ENCODE measurements around the gene KRTAP2-1. TPM values are rescaled to one million over a fixed set of nuclear protein-coding genes. Genes with fewer than 3 reads are reported as not detected.

Gene KRTAP2-1
- total and polyA plus RNA-seq, 2 donors (not counting 1 experiment from before 2014, with no cell fraction given), result not detected

DNA sequence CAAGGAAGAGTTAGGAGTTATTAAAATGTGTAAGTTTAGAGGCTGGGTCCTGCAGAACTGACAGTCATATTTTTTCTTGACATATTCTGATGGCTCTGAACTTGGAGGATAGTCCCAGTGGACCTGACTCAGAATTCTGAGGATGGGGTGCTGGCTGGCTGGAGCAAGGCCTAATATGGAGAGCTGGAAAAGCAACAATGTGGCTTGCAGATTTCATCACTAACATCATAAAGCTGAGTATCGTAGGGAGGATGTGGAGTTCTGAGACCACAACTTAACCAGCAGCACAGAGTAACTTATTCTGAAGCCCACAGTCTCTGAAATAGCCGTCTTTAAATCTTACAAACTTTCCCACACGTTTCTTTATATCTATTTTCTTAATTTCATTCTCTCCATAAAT is 22.4 kb downstream of the KRTAP2-1 start:
- Histone ChIP-seq H3K27me3 (replicated peaks in 1 of 4; ENCODE audit: control extremely low read depth in 1 of 4, control insufficient read depth in 3 of 4, insufficient read depth in 4 of 4, low read length in 3 of 4) (peaks cover 0 to 3% (median 2%) of the 10 kb centered on the region in 4 experiments), H3K4me2 (replicated peaks; ENCODE audit: low read depth, low read length, poor library complexity, severe bottlenecking) (no peak overlapping the region), H3K36me3 (replicated peaks in 1 of 2; ENCODE audit: control extremely low read depth in 1 of 2, control insufficient read depth in 1 of 2, extremely low read depth in 1 of 2, insufficient read depth in 2 of 2, low read length in 1 of 2) (no peaks in the 10 kb centered on the region), H3K79me2 (ENCODE audit: control insufficient read depth, insufficient read depth, low read length) (no peaks in the 10 kb centered on the region), H3K9ac (ENCODE audit: low read length) (no peak overlapping the region), H3K4me3 (ENCODE audit: control extremely low read depth in 1 of 5, extremely low read depth in 1 of 5, insufficient read depth in 1 of 5, low read depth in 2 of 5, low read length in 4 of 5) (no peak overlapping the region), H3K4me1 (ENCODE audit: control insufficient read depth in 2 of 2, insufficient read depth in 2 of 2, low read length in 2 of 2) (no peaks in the 10 kb centered on the region), H3K27ac (ENCODE audit: low read length in 2 of 2) (no peak overlapping the region), H3K9me3 (ENCODE audit: control extremely low read depth in 1 of 3, control insufficient read depth in 2 of 3, insufficient read depth in 1 of 3, low read length in 2 of 3) (peaks cover 0 to 5% (median 0%) of the 10 kb centered on the region in 3 donors), H2AFZ (ENCODE audit: insufficient read depth, low read depth, low read length, poor library complexity, severe bottlenecking) (no peak overlapping the region), H4K20me1 (ENCODE audit: control insufficient read depth, insufficient read depth, low read length, poor library complexity, severe bottlenecking) (no peaks in the 10 kb centered on the region)
- intact Hi-C loops (cut with micrococcal nuclease), result no loop called here
- Mint-ChIP-seq H3K9me3 (ENCODE audit: insufficient read depth) (peaks cover 11% of the 10 kb centered on the region), H3K4me1 (no peaks in the 10 kb centered on the region), H3K27me3 (peaks cover 62% of the 10 kb centered on the region), H3K4me3 (no peak overlapping the region), H3K27ac (no peak overlapping the region)
- no peak for TF ChIP-seq CTCF (IDR thresholded peaks at IDR 0.05)
- no peak for TF ChIP-seq EZH2 (IDR thresholded peaks at IDR 0.05; ENCODE audit: borderline replicate concordance, insufficient read depth, low read depth, low read length, poor library complexity, severe bottlenecking)
- ChIA-PET POLR2A (no interaction called here), CTCF (interaction anchor here (0.7 kb wide), 1 partner anchor 297 kb away, joined by 3 read pairs; no protein-coding TSS in a partner anchor)
- DNase-seq (no peak), ATAC-seq (ENCODE audit: low read depth) (no peak)
- WGBS (ENCODE audit: insufficient coverage), result no CpG with 5 or more reads among the region's 3 CpGs

DNA sequence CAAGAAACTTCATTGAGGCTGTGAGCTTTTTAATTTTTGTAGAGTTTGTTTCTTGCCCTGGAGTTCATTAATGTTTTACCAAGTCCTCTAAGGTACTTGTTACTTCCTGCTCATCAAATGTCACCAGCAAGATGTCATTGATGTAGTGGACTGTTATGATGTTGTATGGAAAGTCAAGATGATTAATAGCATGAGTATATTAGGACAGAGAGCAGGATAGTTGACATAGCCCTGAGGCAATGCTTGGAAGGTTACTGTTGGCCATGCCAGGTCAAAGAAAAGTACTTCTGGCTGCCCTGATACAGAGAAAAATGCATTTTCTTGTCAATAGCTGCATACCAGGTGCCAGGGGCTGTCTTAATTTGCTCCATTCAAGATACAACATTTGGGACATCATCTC is 26.8 kb downstream of the KRTAP2-1 start:
- Histone ChIP-seq H4K20me1 (ENCODE audit: control insufficient read depth, insufficient read depth, low read length, poor library complexity, severe bottlenecking) (no peaks in the 10 kb centered on the region), H3K36me3 (replicated peaks in 1 of 2; ENCODE audit: control extremely low read depth in 1 of 2, control insufficient read depth in 1 of 2, extremely low read depth in 1 of 2, insufficient read depth in 2 of 2, low read length in 1 of 2) (no peaks in the 10 kb centered on the region), H3K27ac (ENCODE audit: low read length in 2 of 2) (no peak overlapping the region), H3K27me3 (replicated peaks in 1 of 4; ENCODE audit: control extremely low read depth in 1 of 4, control insufficient read depth in 3 of 4, insufficient read depth in 4 of 4, low read length in 3 of 4) (no peaks in the 10 kb centered on the region), H2AFZ (ENCODE audit: insufficient read depth, low read depth, low read length, poor library complexity, severe bottlenecking) (no peak overlapping the region), H3K4me3 (ENCODE audit: control extremely low read depth in 1 of 5, extremely low read depth in 1 of 5, insufficient read depth in 1 of 5, low read depth in 2 of 5, low read length in 4 of 5) (no peak overlapping the region), H3K4me2 (replicated peaks; ENCODE audit: low read depth, low read length, poor library complexity, severe bottlenecking) (no peak overlapping the region), H3K9ac (ENCODE audit: low read length) (no peak overlapping the region), H3K79me2 (ENCODE audit: control insufficient read depth, insufficient read depth, low read length) (no peaks in the 10 kb centered on the region), H3K4me1 (ENCODE audit: control insufficient read depth in 2 of 2, insufficient read depth in 2 of 2, low read length in 2 of 2) (no peaks in the 10 kb centered on the region), H3K9me3 (ENCODE audit: control extremely low read depth in 1 of 3, control insufficient read depth in 2 of 3, insufficient read depth in 1 of 3, low read length in 2 of 3) (peaks cover 0 to 5% (median 0%) of the 10 kb centered on the region in 3 donors)
- no peak for DNase-seq
- CTCF ChIA-PET, result interaction anchor here (0.6 kb wide), 1 partner anchor 59 kb away, joined by 3 read pairs; no protein-coding TSS in a partner anchor
- POLR2A ChIA-PET, result no interaction called here
- TF ChIP-seq EZH2 (IDR thresholded peaks at IDR 0.05; ENCODE audit: borderline replicate concordance, insufficient read depth, low read depth, low read length, poor library complexity, severe bottlenecking), result no peak
- TF ChIP-seq CTCF (IDR thresholded peaks at IDR 0.05), result no peak
- intact Hi-C loops (cut with micrococcal nuclease), result no loop called here
- Mint-ChIP-seq H3K4me1 (no peaks in the 10 kb centered on the region), H3K27ac (no peak overlapping the region), H3K4me3 (no peak overlapping the region), H3K9me3 (ENCODE audit: insufficient read depth) (peaks cover 11% of the 10 kb centered on the region), H3K27me3 (peaks cover 39% of the 10 kb centered on the region)
- no peak for ATAC-seq (ENCODE audit: low read depth)
